Stimulated activated naive CD8-positive, alpha-beta T cell treated with anti-CD3 and anti-CD28 coated beads, Interleukin-15, Interleukin-2, amounts not matched to agents 100 ng/mL and 50 ng/mL, for 24 hours (primary cell): ENCODE data around the gene GLIS1.

Experiments
- H3K27ac Mint-ChIP-seq: one replicate; pipeline ENCODE4 v1.8.0; 2021; ENCODE audit warnings: mild to moderate bottlenecking, mixed read lengths
- H3K27me3 Mint-ChIP-seq: one replicate; pipeline ENCODE4 v1.8.0; 2021; ENCODE audit warnings: mixed read lengths
- H3K36me3 Mint-ChIP-seq: one replicate; pipeline ENCODE4 v1.8.0; 2021; ENCODE audit warnings: low read depth, mixed read lengths
- H3K4me1 Mint-ChIP-seq: one replicate; pipeline ENCODE4 v1.8.0; 2021; ENCODE audit warnings: low read depth, mixed read lengths
- H3K4me3 Mint-ChIP-seq: one replicate; pipeline ENCODE4 v1.8.0; 2021; ENCODE audit warnings: mild to moderate bottlenecking, mixed read lengths
- H3K9me3 Mint-ChIP-seq: one replicate; pipeline ENCODE4 v1.8.0; 2021; ENCODE audit warnings: mixed read lengths

Gene GLIS1

DNA sequence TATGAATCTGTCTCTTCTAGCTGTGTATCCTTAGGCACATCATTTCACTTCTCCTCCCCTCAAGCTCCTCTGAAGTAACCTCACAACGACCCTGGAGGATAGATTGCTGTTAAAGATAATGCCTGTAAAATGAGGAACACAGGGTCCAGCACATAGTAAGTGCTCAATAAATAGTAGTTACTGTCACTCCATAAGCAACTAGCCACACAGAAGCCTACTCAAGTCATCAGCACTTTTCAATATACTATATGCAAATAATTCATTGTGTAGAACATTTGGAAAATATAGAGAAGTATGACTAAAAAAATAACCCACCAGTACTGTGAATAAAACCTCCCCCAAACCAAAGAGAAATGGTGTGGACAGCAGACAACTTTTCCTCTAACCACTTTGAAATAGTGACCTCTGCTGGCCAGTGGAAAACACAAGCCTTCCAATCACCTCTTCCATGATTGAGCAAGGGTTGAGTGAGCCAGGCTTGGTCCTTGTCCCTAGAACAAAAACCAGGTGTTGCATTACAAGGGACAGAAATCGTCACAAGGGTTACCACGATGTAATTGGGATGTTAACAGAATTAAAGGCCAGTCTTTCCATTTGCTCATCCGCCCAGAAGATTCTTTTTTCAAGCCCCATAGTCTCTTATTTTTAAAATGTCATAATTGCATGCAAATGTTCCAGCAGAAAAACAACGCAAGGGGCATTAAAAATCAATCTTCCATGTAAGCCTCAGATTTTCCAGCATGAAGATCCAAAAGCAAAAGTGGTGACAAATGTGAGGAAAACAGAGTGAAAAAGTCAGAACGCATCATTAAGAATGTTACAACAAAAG, 15.7 kb upstream of the GLIS1 start:
- H3K9me3 Mint-ChIP-seq = no peaks in the 10 kb centered on the region
- H3K27ac Mint-ChIP-seq = no peak overlapping the region
- H3K36me3 Mint-ChIP-seq = no peaks in the 10 kb centered on the region
- H3K27me3 Mint-ChIP-seq = no peaks in the 10 kb centered on the region
- no peaks in the 10 kb centered on the region for H3K4me1 Mint-ChIP-seq
- no peak overlapping the region for H3K4me3 Mint-ChIP-seq

DNA sequence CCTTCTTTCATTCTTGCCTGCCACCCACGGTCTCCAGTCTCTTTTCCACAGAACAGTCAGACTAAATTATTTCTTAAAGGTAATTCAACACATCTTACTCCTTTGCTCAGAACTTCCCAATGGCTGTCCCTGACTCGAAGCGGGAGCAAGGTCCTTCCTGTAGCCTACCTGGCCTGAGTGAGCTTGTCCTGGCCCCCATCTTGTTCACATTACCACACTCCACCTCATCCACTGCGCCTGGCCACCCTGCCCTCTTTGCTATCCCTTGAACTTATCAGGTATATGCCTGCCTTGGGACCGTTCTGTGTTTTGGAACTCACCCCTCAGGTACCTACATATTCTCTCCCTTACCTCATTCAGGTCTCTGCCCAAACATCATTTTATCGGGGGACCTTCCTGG, 13.3 kb upstream of the GLIS1 start:
- Mint-ChIP-seq H3K36me3 (no peaks in the 10 kb centered on the region), H3K27me3 (no peaks in the 10 kb centered on the region), H3K9me3 (no peaks in the 10 kb centered on the region), H3K4me3 (no peak overlapping the region), H3K4me1 (no peaks in the 10 kb centered on the region), H3K27ac (no peak overlapping the region)

DNA sequence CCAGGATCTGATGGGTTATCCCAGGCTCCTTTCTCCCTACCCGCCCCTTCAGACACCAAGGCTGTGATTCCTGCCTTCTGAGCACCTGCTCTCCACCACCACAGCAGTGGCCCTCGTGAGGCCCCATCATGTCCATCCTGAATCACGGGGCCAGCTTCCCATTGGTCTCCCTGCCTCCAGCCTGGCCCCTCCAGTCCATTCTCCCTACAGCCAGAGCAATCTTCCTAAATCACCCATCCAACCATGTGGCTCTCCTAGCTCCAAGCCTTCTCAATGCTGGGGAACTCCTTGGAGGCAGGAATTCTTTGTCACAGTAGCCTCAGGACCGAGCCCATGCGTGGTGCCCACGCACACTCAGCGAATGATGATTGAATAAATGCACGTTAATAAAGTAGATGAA, 8.9 kb upstream of the GLIS1 start:
- H3K9me3 Mint-ChIP-seq = peaks cover 6% of the 10 kb centered on the region
- no peak overlapping the region for H3K27ac Mint-ChIP-seq
- H3K4me3 Mint-ChIP-seq = no peak overlapping the region
- peaks cover 1% of the 10 kb centered on the region for H3K36me3 Mint-ChIP-seq
- H3K4me1 Mint-ChIP-seq = no peaks in the 10 kb centered on the region
- peaks cover 16% of the 10 kb centered on the region for H3K27me3 Mint-ChIP-seq

DNA sequence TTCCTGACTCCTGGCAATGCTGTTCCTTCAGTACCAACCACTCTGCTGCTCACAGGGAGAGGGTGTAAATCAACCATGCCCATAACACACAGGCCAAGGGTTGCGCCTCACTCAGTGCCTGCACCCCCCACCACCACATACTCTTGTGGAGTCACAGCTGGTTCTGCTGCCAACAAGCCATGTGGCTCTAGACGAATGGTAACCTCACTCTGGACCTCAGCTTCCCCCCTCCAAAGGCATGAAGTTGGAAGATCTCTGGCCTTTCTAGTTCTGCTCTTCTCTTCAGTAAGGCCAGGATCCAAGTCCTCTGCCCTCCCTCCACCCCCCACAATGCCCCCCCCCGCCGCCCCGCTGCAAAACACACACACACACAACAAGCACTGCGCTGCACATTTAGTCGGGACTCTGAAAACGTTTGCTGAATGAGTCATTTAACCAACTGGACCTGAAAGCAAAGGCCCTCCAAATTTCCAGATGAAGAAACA, 1.7 kb upstream of the GLIS1 start:
- peak overlapping the region; percentile 39 for H3K4me3 Mint-ChIP-seq
- no peak overlapping the region for H3K27ac Mint-ChIP-seq
- peaks cover 13% of the 10 kb centered on the region for H3K9me3 Mint-ChIP-seq
- H3K27me3 Mint-ChIP-seq = peaks cover 64% of the 10 kb centered on the region
- H3K4me1 Mint-ChIP-seq = no peaks in the 10 kb centered on the region
- H3K36me3 Mint-ChIP-seq = peaks cover 4% of the 10 kb centered on the region

DNA sequence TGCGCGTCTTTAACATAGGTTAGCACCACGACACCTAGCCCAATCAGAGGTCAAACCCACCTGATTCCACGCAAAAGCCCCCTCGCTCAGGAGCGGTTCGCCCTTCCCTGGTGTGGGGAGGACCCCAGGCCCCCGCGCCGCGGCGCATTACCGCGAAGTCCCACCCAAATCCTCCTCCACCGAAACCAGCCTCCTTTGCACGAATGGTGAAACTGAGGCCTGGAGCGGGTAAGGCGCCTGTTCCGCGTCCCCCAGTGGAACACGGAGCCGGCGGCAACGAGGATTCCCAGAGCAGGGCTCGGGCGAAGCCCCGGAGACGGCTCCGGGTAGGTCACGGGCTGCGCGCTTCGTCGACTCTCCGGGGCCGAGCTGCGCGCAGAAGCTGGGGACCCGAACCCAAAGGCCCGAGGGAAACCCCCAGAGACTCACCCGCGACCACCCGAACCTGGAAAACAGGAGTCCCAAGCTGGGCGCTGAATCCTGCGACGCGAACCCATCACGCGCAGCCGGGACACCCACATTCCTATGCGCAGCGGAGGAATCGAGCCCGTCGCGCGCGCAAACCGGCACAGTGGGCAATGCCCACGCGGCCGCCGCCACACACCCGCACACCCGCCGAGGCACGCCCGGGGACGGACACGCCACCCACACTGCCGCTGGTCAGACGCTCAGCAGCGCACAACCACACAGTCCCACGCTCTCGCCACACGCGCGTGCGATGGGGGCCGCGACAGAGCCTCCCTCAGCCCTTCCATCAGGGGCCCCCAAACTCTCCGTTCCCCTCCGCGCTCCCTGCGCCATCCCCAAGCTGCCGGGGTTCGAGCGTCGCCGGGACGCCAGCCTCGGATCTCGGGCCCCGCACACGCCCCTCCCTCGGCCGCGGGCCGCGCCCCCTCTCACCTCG, 507 bp downstream of the GLIS1 start:
- Mint-ChIP-seq H3K27ac (no peak overlapping the region), H3K36me3 (peaks cover 4% of the 10 kb centered on the region), H3K4me1 (no peaks in the 10 kb centered on the region), H3K27me3 (peaks cover 76% of the 10 kb centered on the region), H3K9me3 (peaks cover 13% of the 10 kb centered on the region), H3K4me3 (peak overlapping the region; percentile 53)

DNA sequence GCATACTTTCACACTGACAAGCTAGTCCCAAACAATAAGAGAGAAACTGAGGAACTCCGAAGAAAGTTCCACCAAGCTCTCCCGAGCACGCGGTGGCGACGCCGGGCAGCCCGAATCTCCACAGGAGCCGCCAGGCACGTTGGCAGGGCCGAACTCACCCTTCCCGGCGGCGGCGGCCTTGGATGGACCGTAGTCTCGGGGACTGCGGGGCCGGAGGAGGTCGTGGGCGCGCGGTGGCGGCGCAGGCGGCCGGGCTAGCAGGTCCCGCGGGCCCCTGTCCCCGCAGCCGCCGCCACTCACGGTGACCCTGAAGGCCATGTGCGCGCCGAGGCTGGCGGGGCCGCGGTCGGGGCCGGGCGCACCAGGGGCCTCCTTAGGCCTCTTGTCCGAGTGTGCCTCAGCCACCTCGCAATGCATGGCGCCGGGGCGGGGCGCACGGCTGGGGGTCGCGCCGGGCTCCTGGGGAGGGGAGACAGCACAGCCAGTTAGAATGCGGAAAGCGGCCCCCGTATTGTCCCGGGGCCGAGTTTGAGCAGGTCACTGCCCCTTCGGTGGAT, 1.2 kb downstream of the GLIS1 start:
- Mint-ChIP-seq H3K27ac (no peak overlapping the region), H3K9me3 (peaks cover 6% of the 10 kb centered on the region), H3K36me3 (peaks cover 2% of the 10 kb centered on the region), H3K4me3 (no peak overlapping the region), H3K27me3 (peaks cover 70% of the 10 kb centered on the region), H3K4me1 (no peaks in the 10 kb centered on the region)

DNA sequence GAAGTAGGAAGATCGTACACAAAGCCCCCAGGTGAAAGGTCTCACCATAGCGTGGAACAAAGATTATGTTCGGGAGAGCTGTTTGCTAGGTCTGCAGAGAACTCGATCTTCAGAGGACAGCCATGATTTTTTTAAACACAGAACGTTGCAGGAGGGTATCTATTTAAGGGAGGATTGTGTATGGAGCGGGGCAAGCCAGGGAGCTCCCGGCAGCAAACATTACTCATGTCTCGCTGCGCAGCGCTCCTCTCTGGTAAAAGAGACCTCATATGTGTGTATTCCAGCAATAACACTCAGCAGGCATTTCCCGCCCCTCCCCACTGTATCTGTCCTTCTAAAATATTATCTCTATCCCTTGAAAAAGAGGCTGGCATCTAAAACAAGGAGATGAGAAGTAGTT, 2.7 kb downstream of the GLIS1 start:
- Mint-ChIP-seq H3K4me1 (no peaks in the 10 kb centered on the region), H3K27me3 (peaks cover 69% of the 10 kb centered on the region), H3K36me3 (no peaks in the 10 kb centered on the region), H3K4me3 (no peak overlapping the region), H3K9me3 (no peaks in the 10 kb centered on the region), H3K27ac (no peak overlapping the region)

DNA sequence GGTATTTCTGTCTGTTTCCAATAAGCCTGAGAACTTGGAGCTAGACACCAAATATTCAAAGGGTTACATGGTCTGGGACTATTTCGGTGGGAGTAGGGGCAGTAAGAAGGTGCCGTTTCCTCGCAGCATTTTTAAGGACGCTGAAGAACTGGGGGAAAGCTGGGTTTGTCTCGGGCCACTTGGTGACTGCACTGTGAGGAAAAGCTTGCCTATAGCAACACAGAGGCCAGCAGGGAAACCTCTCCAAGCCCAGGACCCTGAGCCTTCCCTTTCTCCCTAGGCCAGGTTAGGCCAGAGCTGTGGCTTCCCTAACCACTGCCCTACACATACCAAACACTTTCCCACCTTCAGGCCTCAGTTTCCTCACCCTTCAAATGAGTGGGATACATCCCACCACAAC, 3.3 kb downstream of the GLIS1 start:
- H3K27me3 Mint-ChIP-seq = peaks cover 64% of the 10 kb centered on the region

DNA sequence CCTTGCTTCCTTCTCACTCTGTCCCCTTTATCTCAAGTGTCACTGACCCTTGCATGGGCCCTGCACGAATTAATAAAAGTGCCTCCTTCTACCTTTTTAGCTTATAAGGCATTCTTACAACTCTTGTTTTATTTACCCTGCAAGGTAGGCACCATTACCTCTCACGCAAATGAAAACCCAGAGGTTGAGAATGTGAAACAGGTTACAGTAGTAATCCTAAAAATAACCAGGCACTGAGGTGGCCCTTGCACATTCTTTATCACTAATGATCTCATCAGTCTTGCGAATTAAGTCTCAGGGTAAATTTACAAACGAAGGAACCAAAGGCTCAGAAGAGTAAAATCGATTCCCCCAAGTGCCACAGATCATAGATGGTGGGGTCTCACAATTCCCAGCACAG, 3.7 kb downstream of the GLIS1 start:
- Mint-ChIP-seq H3K27ac (no peak overlapping the region), H3K9me3 (no peaks in the 10 kb centered on the region), H3K4me3 (no peak overlapping the region), H3K27me3 (peaks cover 64% of the 10 kb centered on the region), H3K4me1 (no peaks in the 10 kb centered on the region), H3K36me3 (no peaks in the 10 kb centered on the region)

More for the DNA sequence above, 3.3 kb downstream of the GLIS1 start:
- H3K27ac Mint-ChIP-seq = no peak overlapping the region
- H3K4me3 Mint-ChIP-seq = no peak overlapping the region
- H3K9me3 Mint-ChIP-seq = no peaks in the 10 kb centered on the region
- H3K36me3 Mint-ChIP-seq = no peaks in the 10 kb centered on the region
- no peaks in the 10 kb centered on the region for H3K4me1 Mint-ChIP-seq

DNA sequence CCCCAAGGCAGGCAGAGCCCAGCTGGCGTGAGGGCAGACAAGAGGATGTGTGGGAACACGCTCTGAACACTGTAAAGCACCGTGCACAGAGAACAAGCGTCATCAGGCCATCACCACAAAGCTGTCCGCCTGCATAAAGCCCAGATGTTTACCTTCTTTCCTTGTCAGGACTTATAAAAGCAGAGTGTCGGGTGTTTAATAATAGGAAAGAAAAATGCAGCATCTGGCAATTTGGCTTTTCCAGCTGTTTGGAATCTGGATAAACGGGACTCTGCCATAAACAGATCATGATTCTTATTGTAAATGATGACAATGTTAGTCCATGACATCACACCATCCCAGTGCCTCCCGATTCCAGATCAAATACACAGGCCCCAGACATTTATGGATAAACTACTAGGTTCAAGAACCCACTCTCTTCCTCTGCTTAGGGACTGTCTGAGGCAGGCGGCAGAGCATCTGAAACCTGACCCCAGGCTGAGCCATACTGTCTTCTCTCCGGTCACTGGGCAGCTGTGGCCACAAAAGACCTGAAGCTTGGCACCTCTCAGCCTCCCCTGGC, 4.2 kb downstream of the GLIS1 start:
- no peaks in the 10 kb centered on the region for H3K4me1 Mint-ChIP-seq
- no peak overlapping the region for H3K27ac Mint-ChIP-seq
- no peak overlapping the region for H3K4me3 Mint-ChIP-seq
- peaks cover 59% of the 10 kb centered on the region for H3K27me3 Mint-ChIP-seq
- H3K9me3 Mint-ChIP-seq = no peaks in the 10 kb centered on the region
- H3K36me3 Mint-ChIP-seq = no peaks in the 10 kb centered on the region

DNA sequence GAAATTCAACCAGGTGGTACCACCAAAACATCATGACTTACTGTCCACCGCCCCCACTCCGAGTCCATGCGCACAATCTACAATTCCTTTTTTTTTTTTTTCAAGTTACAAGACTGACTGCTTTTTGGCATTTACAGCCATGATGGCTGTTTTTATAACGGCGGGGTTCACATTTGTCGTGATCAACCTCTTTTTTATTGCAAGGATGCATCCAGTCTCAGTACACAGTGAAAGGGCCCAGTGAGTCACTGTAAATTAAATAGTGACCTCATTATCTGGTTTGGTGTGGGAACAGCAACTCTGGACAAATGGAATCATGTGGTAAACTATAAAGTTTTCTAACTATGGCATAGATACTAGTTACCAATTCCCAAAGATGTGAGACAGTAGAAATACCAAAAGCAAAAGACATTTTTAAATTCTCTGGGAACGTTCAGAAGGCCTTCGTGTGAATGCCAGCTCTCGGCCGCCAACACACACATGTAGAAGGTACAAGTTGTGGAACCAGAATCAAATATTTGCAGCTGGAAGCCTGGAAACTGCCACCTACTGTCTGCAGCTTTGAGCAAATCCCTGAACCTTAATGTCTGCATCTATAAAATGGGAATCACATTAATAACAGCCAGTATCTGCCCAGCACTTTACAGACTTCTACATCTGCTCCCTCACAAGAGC, 4.9 kb downstream of the GLIS1 start:
- Mint-ChIP-seq H3K4me1 (no peaks in the 10 kb centered on the region), H3K4me3 (no peak overlapping the region), H3K36me3 (no peaks in the 10 kb centered on the region), H3K9me3 (no peaks in the 10 kb centered on the region), H3K27ac (no peak overlapping the region), H3K27me3 (peaks cover 55% of the 10 kb centered on the region)

DNA sequence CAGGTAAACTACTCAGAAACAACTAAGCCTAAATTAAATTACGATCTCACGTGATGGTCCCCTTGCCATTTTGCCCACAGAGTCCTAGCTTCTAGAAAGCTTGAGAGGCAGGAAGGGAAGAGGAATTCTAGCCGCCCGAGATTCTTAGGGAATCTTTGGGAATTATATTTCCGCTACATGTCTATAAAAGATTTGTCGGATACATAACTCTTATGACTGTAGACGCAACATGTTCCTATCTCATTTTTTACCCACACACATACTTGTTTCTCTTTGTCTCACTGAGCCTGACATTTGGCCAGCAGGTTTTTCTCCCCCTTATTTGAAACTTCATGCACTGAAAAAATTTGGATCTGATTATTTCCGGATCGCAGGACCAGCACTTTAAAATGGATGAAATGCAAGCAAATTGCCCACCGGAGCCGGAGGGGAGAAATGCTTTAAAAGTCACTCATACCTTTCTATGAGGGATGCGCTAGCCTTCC, 5.5 kb downstream of the GLIS1 start:
- H3K4me3 Mint-ChIP-seq = no peak overlapping the region
- H3K27me3 Mint-ChIP-seq = peaks cover 55% of the 10 kb centered on the region
- H3K4me1 Mint-ChIP-seq = no peaks in the 10 kb centered on the region
- no peak overlapping the region for H3K27ac Mint-ChIP-seq
- H3K9me3 Mint-ChIP-seq = no peaks in the 10 kb centered on the region
- H3K36me3 Mint-ChIP-seq = no peaks in the 10 kb centered on the region

DNA sequence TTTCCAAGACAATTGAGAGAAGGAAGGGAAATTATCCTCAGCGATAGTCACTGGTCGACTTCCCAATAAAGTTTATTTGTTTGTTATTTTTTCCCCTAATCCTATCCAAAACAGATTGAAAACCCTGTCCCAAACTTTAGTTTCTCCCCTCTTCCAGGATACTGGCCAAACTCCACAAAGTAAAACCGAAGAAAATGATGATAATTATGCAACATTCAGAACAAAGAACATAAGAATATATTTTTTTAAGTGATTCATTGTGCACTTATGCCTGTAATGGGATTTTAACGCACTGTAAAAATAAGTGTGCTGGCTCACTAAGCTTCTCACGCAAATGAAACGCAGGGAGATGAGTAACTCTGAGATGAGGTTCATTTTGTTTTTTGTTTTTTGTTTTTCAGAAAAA, 6.0 kb downstream of the GLIS1 start:
- Mint-ChIP-seq H3K27me3 (peaks cover 55% of the 10 kb centered on the region), H3K9me3 (no peaks in the 10 kb centered on the region), H3K4me3 (no peak overlapping the region), H3K36me3 (no peaks in the 10 kb centered on the region), H3K27ac (no peak overlapping the region), H3K4me1 (no peaks in the 10 kb centered on the region)

DNA sequence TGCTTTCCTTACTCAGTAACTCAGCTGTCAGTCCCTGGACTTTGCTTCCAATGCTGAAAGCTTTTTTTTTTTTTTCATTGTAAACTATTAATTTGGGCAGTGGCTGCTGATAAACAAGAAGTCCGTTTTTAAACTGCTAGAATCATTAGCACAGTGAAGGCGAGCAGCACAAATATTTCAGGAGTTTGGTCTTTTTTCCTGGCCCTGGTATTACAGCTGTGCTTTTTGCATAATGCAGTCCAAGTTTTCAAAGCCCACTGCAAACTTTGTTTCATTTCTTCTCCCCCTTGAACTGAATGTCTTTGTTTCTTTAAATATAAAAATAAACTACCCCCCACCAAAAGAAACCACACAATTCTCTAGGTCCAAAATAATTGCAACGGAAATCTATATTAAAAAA, 6.6 kb downstream of the GLIS1 start:
- no peaks in the 10 kb centered on the region for H3K4me1 Mint-ChIP-seq
- no peaks in the 10 kb centered on the region for H3K36me3 Mint-ChIP-seq
- H3K27ac Mint-ChIP-seq = no peak overlapping the region
- no peaks in the 10 kb centered on the region for H3K9me3 Mint-ChIP-seq
- peaks cover 53% of the 10 kb centered on the region for H3K27me3 Mint-ChIP-seq
- no peak overlapping the region for H3K4me3 Mint-ChIP-seq
